Heart right ventricle (tissue), 16 donors: ENCODE measurements around the gene TRMT61B. TPM values are rescaled to one million over a fixed set of nuclear protein-coding genes. Genes with fewer than 3 reads are reported as not detected.
A peak's percentile ranks its signal among the peaks of the same experiment; 100 is the strongest.

Experiments
- ATAC-seq, 8 donors: fragments of 200-7000 bp; cut with Tn5 transposase; one replicate each; pipeline ENCODE4 v1.9.1; 2020; ENCODE audit warnings: mild to moderate bottlenecking in 8 of 8, moderate library complexity in 8 of 8, moderate number of reproducible peaks in 1 of 8
- DNase-seq, 2 donors: peaks; one replicate each; pipeline ENCODE4 v3.0.0-alpha.2; 2020
- H3K27ac ChIP-seq, 10 donors: fragments of 200-600 bp; sonication (generic) in 2 of 10; one replicate each; pipeline versions ENCODE4 v1.5.0 to v1.8.0; 2020 to 2022; ENCODE audit warnings: mild to moderate bottlenecking in 3 of 10
- H3K27me3 ChIP-seq, 7 donors: fragments of 200-600 bp; one replicate each; pipeline ENCODE4 v1.8.0; 2021 to 2022; ENCODE audit warnings: mild to moderate bottlenecking in 2 of 7
- H3K36me3 ChIP-seq, 9 donors: fragments of 200-600 bp; sonication (generic) in 1 of 9; one replicate each; pipeline versions ENCODE4 v1.5.0 to v1.8.0; 2020 to 2022; ENCODE audit warnings: mild to moderate bottlenecking in 2 of 9
- H3K4me1 ChIP-seq, 9 donors: fragments of 200-600 bp; sonication (generic) in 1 of 9; one replicate each; pipeline versions ENCODE4 v1.5.0 to v1.8.0; 2020 to 2022; ENCODE audit warnings: mild to moderate bottlenecking in 4 of 9
- H3K4me3 ChIP-seq, 10 donors: fragments of 200-600 bp; sonication (generic) in 2 of 10; one replicate each; pipeline versions ENCODE4 v1.5.0 to v1.8.0; 2020 to 2022; ENCODE audit warnings: mild to moderate bottlenecking in 7 of 10, moderate library complexity in 2 of 10
- H3K9me3 ChIP-seq, 11 donors: fragments of 200-600 bp in 10 of 11; sonication (generic) in 2 of 11; one replicate each; pipeline versions ENCODE4 v1.5.0 to v1.8.0; 2013 to 2022; ENCODE audit warnings: mild to moderate bottlenecking in 2 of 11, control low read depth in 1 of 11, moderate library complexity in 1 of 11
- CTCF ChIP-seq, 9 donors: fragments of 200-600 bp; sonication (generic) in 2 of 9; IDR thresholded peaks; one replicate each; pipeline versions ENCODE4 v1.5.0 to v1.8.0; 2021 to 2022; ENCODE audit warnings: antibody characterized with exemption in 9 of 9, mild to moderate bottlenecking in 5 of 9, moderate library complexity in 1 of 9
- WGBS, 2 donors: extraction: QIAGEN DNeasy Blood & Tissue Kit; methylation state at CpG; one replicate each; pipeline ENCODE4 v1.1.7; 2013; ENCODE audit warnings: inconsistent platforms in 1 of 2; 5-methylcytosine and 5-hydroxymethylcytosine counted together
- intact Hi-C, 10 donors: fragments of 100-400 bp; cut with DNase I; formaldehyde crosslinking; loops; one replicate each; pipeline versions ENCODE4 v1.11.1 to v1.14.2; 2022
- polyA plus RNA-seq, 2 donors: library from polyadenylated mRNA; stranded (reverse); fragments of 200-250 nt; gene quantifications; one replicate each; pipeline ENCODE4 v1.2.3, GENCODE V29; 2013
- total RNA-seq, 10 donors: library from RNA; stranded (reverse); fragmentation: NEBNext Ultra II Directional in 3 of 10; extraction: Animal tissue kit (Norgen Biotek cat#: 25700) in 3 of 10; gene quantifications; one replicate each; pipeline versions ENCODE4 v1.2.1 to v1.2.4, GENCODE V29; 2021 to 2023
- donor health status: Arrhythmogenic right ventricular cardiomyopathy.
- donor health status: ischemic (EF 13 %, LVEDD 7.1; RV severe dilation, severe dysfunction).
- donor health status: healthy with polysubstance abuse.
- donor health status: DM: no; HTN: yes; CAD: no.
- donor health status: DM: no; HTN: no; CAD: no.
- donor health status: ischemic (EF 25% LVEDD 6.9; RV normal size, moderate dysfunction).
- donor health status: ischemic (EF 25% LVEDD 5.7; RV mildly dilated, moderate dysfunction).
- donor health status: healthy.
- donor health status: DM: yes; HTN: yes; CAD: no.
- donor health status: Ischemic cardiomyopathy.
- donor health status: ischemic (EF 35%, LVEDD 5.7; RV mildly dilated, moderate dysfunction).
- donor health status: nonischemic (EF 11% LVEDD 7.7; RV severe dilation, severe dysfunction).
- donor health status: DM: yes; HTN: yes; CAD: no.
- donor health status: PGD.
- donor health status: ischemic (EF 29% LVEDD 5.4; RV normal size, mild dysfunction).
- donor health status: nonischemic (EF 23%, LVEDD 6.1; RV moderate dilation, normal function).

TRMT61B gene
- total and polyA plus RNA-seq, 12 donors, result 13.5 to 54.1 (median 17.5) TPM

GRCh38 chr2:28868611-28869010 lies 1.5 kb downstream of the TRMT61B start:
- Histone ChIP-seq H3K4me1 (peaks cover 5 to 41% (median 30%) of the 10 kb centered on the region in 9 donors), H3K27ac (no peak overlapping the region), H3K36me3 (peaks cover 0 to 31% (median 1%) of the 10 kb centered on the region in 9 donors), H3K9me3 (no peaks in the 10 kb centered on the region), H3K4me3 (peak overlapping the region in 8 of 10 donors; percentile 71 to 98 (median 95)), H3K27me3 (no peaks in the 10 kb centered on the region)
- 77 to 79% methylated on average over 12 of the region's 12 CpGs for WGBS, 2 donors
- ATAC-seq (no peak), DNase-seq (no peak)
- intact Hi-C loops, result no loop called here
- TF ChIP-seq CTCF (IDR thresholded peaks at IDR 0.05), result no peak

- Histone ChIP-seq H3K4me1 (no peaks in the 10 kb centered on the region), H3K27ac (no peak overlapping the region), H3K36me3 (peaks cover 0 to 77% (median under 1%) of the 10 kb centered on the region in 9 donors), H3K27me3 (no peaks in the 10 kb centered on the region), H3K4me3 (no peak overlapping the region), H3K9me3 (no peaks in the 10 kb centered on the region)
- DNase-seq (no peak), ATAC-seq (no peak)
- no peak for TF ChIP-seq CTCF (IDR thresholded peaks at IDR 0.05)
- intact Hi-C loops, result no loop called here
Observed at GRCh38 chr2:28855977-28856376, 14.1 kb downstream of the TRMT61B start.

GRCh38 chr2:28855193-28855592 lies 14.9 kb downstream of the TRMT61B start:
- H3K27me3 ChIP-seq, result no peaks in the 10 kb centered on the region
- no peak overlapping the region for H3K4me3 ChIP-seq
- intact Hi-C loops, result no loop called here
- no peaks in the 10 kb centered on the region for H3K9me3 ChIP-seq
- DNase-seq (no peak), ATAC-seq (no peak)
- H3K4me1 ChIP-seq, result no peaks in the 10 kb centered on the region
- no peak for TF ChIP-seq CTCF (IDR thresholded peaks at IDR 0.05)
- WGBS, 2 donors, result 92 to 100% methylated on average over 1 of the region's 1 CpG
- no peak overlapping the region for H3K27ac ChIP-seq
- peaks cover 0 to 77% (median 3%) of the 10 kb centered on the region in 9 donors for H3K36me3 ChIP-seq

- Histone ChIP-seq H3K4me1 (no peaks in the 10 kb centered on the region), H3K27me3 (no peaks in the 10 kb centered on the region), H3K4me3 (no peak overlapping the region), H3K27ac (no peak overlapping the region), H3K9me3 (no peaks in the 10 kb centered on the region), H3K36me3 (peaks cover 0 to 12% (median under 1%) of the 10 kb centered on the region in 9 donors)
- no peak for TF ChIP-seq CTCF (IDR thresholded peaks at IDR 0.05)
- intact Hi-C loops, result no loop called here
- DNase-seq (no peak), ATAC-seq (no peak)
- 56 to 60% methylated on average over 3 of the region's 3 CpGs for WGBS, 2 donors
Observed at GRCh38 chr2:28842042-28842441, 28.1 kb downstream of the TRMT61B start.
